Activated CD4-positive, alpha-beta T cell treated with anti-CD3 and anti-CD28 coated beads, Interleukin-2, amount 50 U/mL, for 48 hours (primary cell): ENCODE results near the gene RXFP4.
"Not testable (repeated sequence)": the region's sequence is repeated elsewhere in the genome, so short reads cannot be mapped to it uniquely, and the experiment has no call there.

Experiments used
- DNase-seq, 2 experiments: peaks; one replicate each; pipeline ENCODE4 v3.0.0-alpha.2; 2020

Gene RXFP4

DNA sequence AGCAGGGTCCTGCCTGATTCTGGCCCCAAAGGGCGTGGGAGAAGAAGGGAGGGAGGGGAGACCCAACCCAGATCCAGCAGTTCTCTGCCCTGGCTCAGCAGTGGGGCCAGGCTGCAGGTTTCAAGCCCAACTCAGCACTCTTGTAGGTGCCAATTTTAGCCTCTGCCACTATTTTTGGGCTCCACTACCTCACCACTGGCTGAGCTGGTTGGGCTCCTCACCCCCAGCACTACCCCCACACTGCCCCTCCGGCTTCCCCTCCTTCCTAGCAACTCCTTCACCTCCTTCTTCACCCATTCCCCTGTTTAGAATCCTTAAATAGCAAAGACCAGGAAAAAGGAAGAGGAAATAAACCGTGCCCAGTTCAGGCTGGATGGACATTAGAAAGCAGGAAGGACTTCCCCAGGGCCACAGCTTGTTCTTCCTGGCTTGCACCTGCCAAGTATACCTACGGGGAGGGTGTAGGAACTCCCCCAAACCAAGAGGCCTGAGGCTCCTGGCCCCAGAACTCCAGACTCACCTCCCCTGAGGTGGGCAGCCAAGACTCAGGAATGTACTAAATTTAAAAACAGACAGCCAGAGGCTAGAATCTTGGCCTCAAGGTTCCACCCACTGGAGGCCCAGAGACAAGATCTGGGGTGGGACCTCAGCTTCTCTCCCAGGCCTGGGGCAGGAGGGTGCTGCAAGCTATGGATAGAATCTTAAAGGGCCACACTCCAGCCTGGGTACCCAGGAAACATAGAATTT, 38.3 kb downstream of the RXFP4 start:
- no peak for DNase-seq

DNA sequence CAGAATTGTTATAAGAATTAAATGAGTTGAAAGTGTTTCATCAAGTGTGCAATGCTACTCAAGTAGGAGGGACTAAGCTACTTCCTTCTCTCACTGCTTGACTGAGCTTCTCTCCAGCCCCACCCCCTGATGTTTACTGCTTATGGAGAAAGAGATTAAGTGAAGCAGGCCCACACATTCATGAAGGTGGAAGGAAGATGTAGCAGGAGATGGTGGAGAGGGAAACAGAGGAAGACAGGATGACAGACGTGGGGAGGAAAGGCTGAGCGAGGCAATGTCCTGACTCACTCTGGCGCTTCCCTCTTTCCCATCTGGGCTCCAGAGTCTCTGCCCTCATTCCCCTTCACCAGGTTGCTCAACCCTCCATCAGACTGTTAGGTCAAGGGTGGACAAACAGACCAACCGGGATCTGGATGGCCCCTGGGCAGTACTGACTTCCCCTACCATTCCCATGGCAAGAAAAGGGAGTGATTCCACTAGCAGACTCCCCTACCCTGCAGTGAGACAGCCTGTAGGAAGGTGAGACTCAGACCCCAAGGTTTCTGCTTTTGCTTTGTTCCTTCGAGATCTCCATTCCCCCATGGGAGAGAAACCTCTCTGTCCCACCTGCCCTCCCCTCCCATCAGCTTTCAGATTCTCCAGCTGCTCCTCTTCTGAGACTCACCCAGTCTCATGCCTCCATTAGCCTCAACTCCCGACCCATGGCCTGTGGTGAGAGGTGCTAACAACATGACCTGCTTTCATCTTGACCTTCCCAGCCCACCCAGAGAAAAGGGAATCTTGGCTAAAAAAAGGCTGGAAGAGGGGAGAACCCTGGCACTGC, 40.0 kb downstream of the RXFP4 start:
- DNase-seq, result no peak

GRCh38 chr1:155982106-155982505, 40.7 kb downstream of the RXFP4 start:
- no peak for DNase-seq

DNA sequence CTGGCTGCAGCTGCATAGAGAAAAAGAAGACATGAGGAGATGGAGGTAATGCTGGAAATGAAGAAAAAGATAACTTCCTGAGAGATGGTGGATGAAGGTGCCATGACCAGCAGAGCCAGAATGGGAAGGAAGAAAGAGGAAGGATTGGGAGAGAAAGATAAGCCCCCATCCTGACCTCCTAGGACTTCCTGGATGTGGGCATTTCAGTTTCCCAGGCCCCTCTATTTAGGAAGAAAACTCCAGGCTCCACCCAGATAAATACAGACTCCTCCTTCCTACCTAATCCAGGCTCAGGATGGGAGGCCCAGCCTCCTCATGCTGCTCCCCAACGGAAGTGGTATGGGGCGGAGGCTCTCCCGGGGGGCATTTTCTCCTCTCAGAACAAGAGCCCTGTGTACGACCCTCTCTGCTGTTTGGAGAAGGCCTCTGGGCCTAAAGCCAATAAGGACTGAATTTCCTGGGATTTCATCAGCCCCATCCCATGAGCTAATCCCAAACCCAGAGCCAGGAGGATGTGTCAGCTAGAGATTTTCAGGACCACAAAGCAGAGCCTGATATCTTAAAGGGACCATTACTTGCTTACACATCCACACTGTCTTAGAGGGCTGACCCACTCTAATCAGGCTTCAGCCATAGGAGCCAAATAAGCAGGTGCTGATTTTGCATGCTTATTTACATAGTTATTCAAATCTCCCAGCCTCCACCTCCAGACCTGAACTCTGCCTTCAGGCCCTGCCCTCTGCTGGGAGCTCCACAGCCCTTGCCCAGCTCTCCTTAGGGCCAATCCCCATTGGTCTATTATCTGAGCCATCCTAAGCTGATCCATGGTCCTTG, 42.0 kb downstream of the RXFP4 start:
- DNase-seq, result no peak

- no peak for DNase-seq
These were observed 42.9 kb downstream of the RXFP4 start for GRCh38 chr1:155984341-155984740.

GRCh38 chr1:155984903-155985645, 43.6 kb downstream of the RXFP4 start:
- not testable (repeated sequence) for DNase-seq

DNA sequence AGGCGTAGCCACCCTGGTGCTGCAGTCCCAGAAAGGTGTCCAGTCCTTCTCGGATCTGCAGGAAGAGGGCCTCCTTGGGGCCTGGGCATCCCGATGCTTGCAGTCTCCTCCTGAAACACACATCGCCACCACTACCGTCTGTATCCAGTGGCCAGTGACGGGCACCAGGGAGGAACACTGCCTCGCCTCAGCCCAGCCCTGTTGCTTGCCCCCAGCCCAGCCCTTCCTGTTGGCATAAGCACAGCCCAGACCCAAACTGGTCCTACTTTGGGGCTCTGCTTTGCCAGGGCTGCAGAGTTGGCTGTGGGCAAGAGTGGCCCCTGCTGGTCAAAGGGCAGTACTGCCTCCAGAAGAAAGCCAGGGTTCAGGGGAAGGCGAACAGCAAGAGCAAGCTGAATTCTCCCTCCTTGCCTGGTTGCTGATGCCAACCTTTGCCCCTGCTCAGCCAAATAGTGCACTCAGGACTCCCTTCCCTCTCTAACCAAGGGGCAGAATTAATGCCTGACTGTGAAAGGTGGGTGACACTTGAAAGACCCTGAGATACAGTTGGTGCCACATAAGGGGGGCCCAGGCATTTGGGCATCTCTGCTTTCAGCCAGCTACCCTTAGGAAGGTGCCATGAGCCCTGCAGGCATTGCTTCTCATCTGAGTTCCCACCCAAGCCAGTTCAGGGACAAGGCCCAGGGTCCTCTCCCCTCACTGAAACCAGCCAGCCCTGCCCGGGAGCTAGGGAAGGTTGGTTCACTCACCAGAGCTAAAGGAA, 48.0 kb downstream of the RXFP4 start:
- DNase-seq, result peak; percentile 81 to 84

DNA sequence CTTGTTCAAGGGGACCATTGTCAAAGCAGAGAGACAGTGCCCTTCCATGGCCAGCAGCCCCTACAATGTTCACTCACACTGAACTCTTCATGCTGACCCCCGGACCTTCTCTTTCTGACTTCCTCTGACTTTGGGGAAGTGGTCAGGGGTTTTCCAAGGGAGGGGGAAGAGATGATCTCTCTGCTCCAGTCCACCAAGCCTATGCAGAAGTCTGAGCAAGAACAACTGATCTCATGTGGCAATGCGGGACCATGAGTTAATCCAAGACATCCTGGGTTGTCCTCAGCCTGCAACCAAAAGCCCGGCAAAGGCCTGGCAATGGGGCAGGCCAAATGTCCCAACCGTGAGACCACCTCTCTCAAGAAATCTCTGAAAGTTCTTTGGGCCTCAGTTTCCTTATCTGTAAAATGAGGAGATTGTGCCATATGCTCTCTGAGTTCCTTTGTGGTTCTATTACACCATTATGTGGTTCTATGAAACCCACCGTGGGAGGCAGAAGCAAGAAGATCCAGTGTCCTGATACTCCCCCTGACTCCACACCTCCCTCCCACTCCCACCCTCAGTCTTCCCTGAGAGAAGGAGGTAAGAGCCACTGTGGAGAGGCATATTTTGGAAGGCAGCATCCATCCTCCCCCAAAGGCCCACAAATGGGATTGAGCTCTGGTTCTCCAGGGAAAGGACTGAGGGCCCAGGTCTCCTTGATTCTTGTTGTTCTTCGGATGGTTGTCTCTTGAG, 48.7 kb downstream of the RXFP4 start:
- DNase-seq, result no peak
